GM23338 (cell line): ENCODE data around the gene PSMD4. TPM values are rescaled to one million over a fixed set of nuclear protein-coding genes. Genes with fewer than 3 reads are reported as not detected.

ENCODE experiments used
- ATAC-seq: fragments of 200-7000 bp; cut with Tn5 transposase; 3 replicates; pipeline ENCODE4 v1.9.1; 2020
- DNase-seq: peaks from one replicate; pipeline ENCODE4 v3.0.0-alpha.2; 2015; ENCODE audit warnings: low spot score
- H2AFZ ChIP-seq: fragments of 200-600 bp; sonication (generic); 2 replicates; pipeline ENCODE4 v1.8.0; 2016; ENCODE audit warnings: antibody characterized with exemption, mild to moderate bottlenecking, moderate library complexity
- H3F3A ChIP-seq: fragments of 200-600 bp; sonication (generic); replicated peaks from 2 replicates; pipeline ENCODE4 v1.8.0; 2017; ENCODE audit warnings: antibody characterized with exemption, mixed run types, low read depth
- H3K27ac ChIP-seq: fragments of 200-600 bp; sonication (generic); 2 replicates; pipeline ENCODE4 v1.6.1; 2016; ENCODE audit warnings: low read depth
- H3K27me3 ChIP-seq: fragments of 200-600 bp; sonication (generic); 2 replicates; pipeline ENCODE4 v1.8.0; 2016; ENCODE audit warnings: mild to moderate bottlenecking, mixed run types, moderate library complexity; ENCODE audit not compliant: insufficient read depth
- H3K36me3 ChIP-seq: fragments of 200-600 bp; sonication (generic); 2 replicates; pipeline ENCODE4 v1.8.0; 2016; ENCODE audit warnings: mild to moderate bottlenecking; ENCODE audit not compliant: insufficient read depth
- H3K4me1 ChIP-seq: fragments of 200-600 bp; sonication (generic); 2 replicates; pipeline ENCODE4 v1.8.0; 2016; ENCODE audit warnings: mild to moderate bottlenecking, moderate library complexity; ENCODE audit not compliant: insufficient read depth
- H3K4me2 ChIP-seq: fragments of 200-600 bp; sonication (generic); 2 replicates; pipeline ENCODE4 v1.7.1; 2017; ENCODE audit warnings: mixed run types
- H3K4me3 ChIP-seq: fragments of 200-600 bp; sonication (generic); 2 replicates; pipeline ENCODE4 v1.6.1; 2016; ENCODE audit warnings: mixed run types
- H3K79me2 ChIP-seq: fragments of 200-600 bp; sonication (generic); replicated peaks from 2 replicates; pipeline ENCODE4 v1.8.0; 2017; ENCODE audit warnings: mild to moderate bottlenecking; ENCODE audit not compliant: insufficient read depth
- H3K9me2 ChIP-seq: fragments of 200-600 bp; sonication (generic); 2 replicates; pipeline ENCODE4 v1.8.0; 2017; ENCODE audit not compliant: insufficient read depth
- H4K20me1 ChIP-seq: fragments of 200-600 bp; sonication (generic); replicated peaks from 2 replicates; pipeline ENCODE4 v1.8.0; 2017; ENCODE audit warnings: mild to moderate bottlenecking; ENCODE audit not compliant: insufficient read depth
- H3K27ac Mint-ChIP-seq: 2 replicates; pipeline ENCODE4 v1.8.0; 2020; ENCODE audit warnings: inconsistent platforms, mild to moderate bottlenecking, moderate library complexity, mixed read lengths
- H3K27me3 Mint-ChIP-seq: 3 replicates; pipeline ENCODE4 v1.8.0; 2022; ENCODE audit warnings: low read depth, mild to moderate bottlenecking, moderate library complexity, mixed read lengths, inconsistent platforms; ENCODE audit not compliant: insufficient read depth, poor library complexity
- H3K36me3 Mint-ChIP-seq: 3 replicates; pipeline ENCODE4 v1.8.0; 2021; ENCODE audit warnings: low read depth, mild to moderate bottlenecking, inconsistent platforms, moderate library complexity, mixed read lengths
- H3K4me1 Mint-ChIP-seq: 3 replicates; pipeline ENCODE4 v1.8.0; 2020; ENCODE audit warnings: mild to moderate bottlenecking, inconsistent platforms, mixed read lengths
- H3K4me3 Mint-ChIP-seq: 3 replicates; pipeline ENCODE4 v1.8.0; 2021; ENCODE audit warnings: moderate library complexity, mild to moderate bottlenecking, inconsistent platforms, mixed read lengths
- H3K9me3 Mint-ChIP-seq: 3 replicates; pipeline ENCODE4 v1.8.0; 2020; ENCODE audit warnings: moderate library complexity, mild to moderate bottlenecking, inconsistent platforms, mixed read lengths
- CREB1 ChIP-seq: fragments of 250-450 bp; sonication (Bioruptor Pico); IDR thresholded peaks from 2 replicates; pipeline ENCODE4 v1.5.0; 2020; ENCODE audit warnings: low read depth, mild to moderate bottlenecking, moderate library complexity
- EZH2 ChIP-seq: fragments of 200-600 bp; sonication (generic); IDR thresholded peaks from one replicate; pipeline ENCODE4 v1.8.0; 2017; ENCODE audit warnings: antibody characterized with exemption, mild to moderate bottlenecking, low read depth; ENCODE audit not compliant: unreplicated experiment
- EZH2phosphoT487 ChIP-seq: fragments of 200-600 bp; sonication (generic); IDR thresholded peaks from one replicate; pipeline ENCODE4 v1.8.1; 2018; ENCODE audit warnings: antibody characterized with exemption; ENCODE audit not compliant: unreplicated experiment
- JUNB ChIP-seq: IDR thresholded peaks from one replicate; pipeline ENCODE4 v1.6.1; 2016; ENCODE audit warnings: antibody characterized with exemption; ENCODE audit not compliant: unreplicated experiment
- NANOG ChIP-seq: IDR thresholded peaks from 2 replicates; pipeline ENCODE4 v1.6.1; 2016; ENCODE audit warnings: antibody characterized with exemption, borderline replicate concordance
- POLR2AphosphoS5 ChIP-seq: IDR thresholded peaks from 2 replicates; pipeline ENCODE4 v1.6.1; 2016; ENCODE audit warnings: antibody characterized with exemption, low read depth
- STAT1 ChIP-seq: IDR thresholded peaks from one replicate; pipeline ENCODE4 v1.6.1; 2016; ENCODE audit warnings: antibody characterized with exemption; ENCODE audit not compliant: unreplicated experiment
- ZNF114 ChIP-seq: fragments of 250-450 bp; sonication (Bioruptor Pico); IDR thresholded peaks from 2 replicates; pipeline ENCODE4 v1.5.0; 2020; ENCODE audit warnings: mild to moderate bottlenecking, moderate library complexity
- ZNF331 ChIP-seq: fragments of 250-450 bp; sonication (Bioruptor Pico); IDR thresholded peaks from 2 replicates; pipeline ENCODE4 v1.5.0; 2020; ENCODE audit warnings: low read depth, mild to moderate bottlenecking, moderate library complexity
- polyA plus RNA-seq: library from polyadenylated mRNA; unstranded; fragments of >200 nt; fragmentation: Nextera tagmentation; extraction: Ambion mirVana; gene quantifications from 2 replicates; pipeline ENCODE4 v1.2.1, GENCODE V29; 2016
- total RNA-seq: library from RNA; depleted of rRNA; stranded (reverse); fragments of >200 nt; shearing (Covaris generic); gene quantifications from 2 replicates; pipeline ENCODE4 v1.2.3, GENCODE V29; 2014
- TF ChIP-seq, protein P1 (sequence below), 2 experiments: fragments of 200-600 bp in 1 of 2; sonication (generic) in 1 of 2; conservative IDR thresholded peaks; 2 replicates each; pipeline versions ENCODE4 v1.5.1 to v1.6.1; 2016 to 2017; ENCODE audit warnings: antibody characterized with exemption in 2 of 2, low read depth in 2 of 2, mild to moderate bottlenecking in 2 of 2, moderate library complexity in 1 of 2
- TF ChIP-seq, protein P2 (sequence below): IDR thresholded peaks from 2 replicates; pipeline ENCODE4 v1.6.1; 2016; ENCODE audit warnings: antibody characterized with exemption
- TF ChIP-seq, protein P3 (sequence below): fragments of 250-450 bp; sonication (Bioruptor Pico); IDR thresholded peaks from 2 replicates; pipeline ENCODE4 v1.5.0; 2020; ENCODE audit warnings: mild to moderate bottlenecking, moderate library complexity
- TF ChIP-seq, protein P4 (sequence below): IDR thresholded peaks from one replicate; pipeline ENCODE4 v1.6.1; 2018; ENCODE audit warnings: antibody characterized with exemption; ENCODE audit not compliant: unreplicated experiment

Gene PSMD4
- total and polyA plus RNA-seq, 2 experiments from 2014 or later, result 171 to 235 TPM

DNA sequence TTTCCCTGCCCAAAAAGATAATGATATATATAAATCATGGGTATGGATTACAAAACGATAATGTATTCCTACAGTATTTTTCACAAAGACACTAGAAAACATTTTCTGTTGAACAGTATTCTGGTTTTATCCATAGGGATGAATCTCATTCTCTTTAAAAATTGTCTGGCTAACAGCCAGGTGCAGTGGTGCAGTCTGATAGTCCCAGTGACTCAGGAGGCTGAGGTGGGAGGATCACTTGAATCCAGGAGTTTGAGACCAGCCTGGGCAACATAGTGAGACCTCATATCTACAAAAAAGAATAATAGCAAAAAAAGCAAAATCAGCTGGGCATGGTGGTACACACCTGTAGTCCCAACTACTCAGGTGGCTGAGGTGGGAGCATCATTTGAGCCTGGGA lies 32.9 kb upstream of the PSMD4 start:
- Histone ChIP-seq H3K27ac (peak overlapping the region; percentile 51; the same call in 1 of the 2 replicates), H3K79me2 (peaks cover 87% of the 10 kb centered on the region), H3K36me3 (no peaks in the 10 kb centered on the region; the same call in 1 of the 2 replicates), H3K4me3 (no peak overlapping the region), H4K20me1 (peaks cover 32% of the 10 kb centered on the region), H2AFZ (no peak overlapping the region), H3K27me3 (no peaks in the 10 kb centered on the region), H3K4me2 (no peak overlapping the region), H3F3A (0 out of 2 replicates have a peak, but pooled peaks cover 5% of the 10 kb centered on the region), H3K4me1 (peaks cover 3% of the 10 kb centered on the region; the same call in 1 of the 2 replicates), H3K9me2 (no peaks in the 10 kb centered on the region)
- H3K9me3 Mint-ChIP-seq, result no peaks in the 10 kb centered on the region
- H3K27ac Mint-ChIP-seq, result no peak overlapping the region
- H3K27me3 Mint-ChIP-seq, result no peaks in the 10 kb centered on the region
- no peak for DNase-seq
- TF ChIP-seq, protein P1, sequence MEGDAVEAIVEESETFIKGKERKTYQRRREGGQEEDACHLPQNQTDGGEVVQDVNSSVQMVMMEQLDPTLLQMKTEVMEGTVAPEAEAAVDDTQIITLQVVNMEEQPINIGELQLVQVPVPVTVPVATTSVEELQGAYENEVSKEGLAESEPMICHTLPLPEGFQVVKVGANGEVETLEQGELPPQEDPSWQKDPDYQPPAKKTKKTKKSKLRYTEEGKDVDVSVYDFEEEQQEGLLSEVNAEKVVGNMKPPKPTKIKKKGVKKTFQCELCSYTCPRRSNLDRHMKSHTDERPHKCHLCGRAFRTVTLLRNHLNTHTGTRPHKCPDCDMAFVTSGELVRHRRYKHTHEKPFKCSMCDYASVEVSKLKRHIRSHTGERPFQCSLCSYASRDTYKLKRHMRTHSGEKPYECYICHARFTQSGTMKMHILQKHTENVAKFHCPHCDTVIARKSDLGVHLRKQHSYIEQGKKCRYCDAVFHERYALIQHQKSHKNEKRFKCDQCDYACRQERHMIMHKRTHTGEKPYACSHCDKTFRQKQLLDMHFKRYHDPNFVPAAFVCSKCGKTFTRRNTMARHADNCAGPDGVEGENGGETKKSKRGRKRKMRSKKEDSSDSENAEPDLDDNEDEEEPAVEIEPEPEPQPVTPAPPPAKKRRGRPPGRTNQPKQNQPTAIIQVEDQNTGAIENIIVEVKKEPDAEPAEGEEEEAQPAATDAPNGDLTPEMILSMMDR (conservative IDR thresholded peaks at IDR 0.05; ENCODE audit: low read depth in 2 of 2), result no peak
- TF ChIP-seq POLR2AphosphoS5 (no peak), NANOG (no peak), EZH2phosphoT487 (no peak), EZH2 (no peak), ZNF114 (CRISPR knock-in tag) (no peak), CREB1 (CRISPR knock-in tag) (no peak), JUNB (no peak), ZNF331 (CRISPR knock-in tag) (no peak), STAT1 (no peak)
- TF ChIP-seq, protein P2, sequence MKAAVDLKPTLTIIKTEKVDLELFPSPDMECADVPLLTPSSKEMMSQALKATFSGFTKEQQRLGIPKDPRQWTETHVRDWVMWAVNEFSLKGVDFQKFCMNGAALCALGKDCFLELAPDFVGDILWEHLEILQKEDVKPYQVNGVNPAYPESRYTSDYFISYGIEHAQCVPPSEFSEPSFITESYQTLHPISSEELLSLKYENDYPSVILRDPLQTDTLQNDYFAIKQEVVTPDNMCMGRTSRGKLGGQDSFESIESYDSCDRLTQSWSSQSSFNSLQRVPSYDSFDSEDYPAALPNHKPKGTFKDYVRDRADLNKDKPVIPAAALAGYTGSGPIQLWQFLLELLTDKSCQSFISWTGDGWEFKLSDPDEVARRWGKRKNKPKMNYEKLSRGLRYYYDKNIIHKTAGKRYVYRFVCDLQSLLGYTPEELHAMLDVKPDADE, result no peak
- TF ChIP-seq, protein P3, sequence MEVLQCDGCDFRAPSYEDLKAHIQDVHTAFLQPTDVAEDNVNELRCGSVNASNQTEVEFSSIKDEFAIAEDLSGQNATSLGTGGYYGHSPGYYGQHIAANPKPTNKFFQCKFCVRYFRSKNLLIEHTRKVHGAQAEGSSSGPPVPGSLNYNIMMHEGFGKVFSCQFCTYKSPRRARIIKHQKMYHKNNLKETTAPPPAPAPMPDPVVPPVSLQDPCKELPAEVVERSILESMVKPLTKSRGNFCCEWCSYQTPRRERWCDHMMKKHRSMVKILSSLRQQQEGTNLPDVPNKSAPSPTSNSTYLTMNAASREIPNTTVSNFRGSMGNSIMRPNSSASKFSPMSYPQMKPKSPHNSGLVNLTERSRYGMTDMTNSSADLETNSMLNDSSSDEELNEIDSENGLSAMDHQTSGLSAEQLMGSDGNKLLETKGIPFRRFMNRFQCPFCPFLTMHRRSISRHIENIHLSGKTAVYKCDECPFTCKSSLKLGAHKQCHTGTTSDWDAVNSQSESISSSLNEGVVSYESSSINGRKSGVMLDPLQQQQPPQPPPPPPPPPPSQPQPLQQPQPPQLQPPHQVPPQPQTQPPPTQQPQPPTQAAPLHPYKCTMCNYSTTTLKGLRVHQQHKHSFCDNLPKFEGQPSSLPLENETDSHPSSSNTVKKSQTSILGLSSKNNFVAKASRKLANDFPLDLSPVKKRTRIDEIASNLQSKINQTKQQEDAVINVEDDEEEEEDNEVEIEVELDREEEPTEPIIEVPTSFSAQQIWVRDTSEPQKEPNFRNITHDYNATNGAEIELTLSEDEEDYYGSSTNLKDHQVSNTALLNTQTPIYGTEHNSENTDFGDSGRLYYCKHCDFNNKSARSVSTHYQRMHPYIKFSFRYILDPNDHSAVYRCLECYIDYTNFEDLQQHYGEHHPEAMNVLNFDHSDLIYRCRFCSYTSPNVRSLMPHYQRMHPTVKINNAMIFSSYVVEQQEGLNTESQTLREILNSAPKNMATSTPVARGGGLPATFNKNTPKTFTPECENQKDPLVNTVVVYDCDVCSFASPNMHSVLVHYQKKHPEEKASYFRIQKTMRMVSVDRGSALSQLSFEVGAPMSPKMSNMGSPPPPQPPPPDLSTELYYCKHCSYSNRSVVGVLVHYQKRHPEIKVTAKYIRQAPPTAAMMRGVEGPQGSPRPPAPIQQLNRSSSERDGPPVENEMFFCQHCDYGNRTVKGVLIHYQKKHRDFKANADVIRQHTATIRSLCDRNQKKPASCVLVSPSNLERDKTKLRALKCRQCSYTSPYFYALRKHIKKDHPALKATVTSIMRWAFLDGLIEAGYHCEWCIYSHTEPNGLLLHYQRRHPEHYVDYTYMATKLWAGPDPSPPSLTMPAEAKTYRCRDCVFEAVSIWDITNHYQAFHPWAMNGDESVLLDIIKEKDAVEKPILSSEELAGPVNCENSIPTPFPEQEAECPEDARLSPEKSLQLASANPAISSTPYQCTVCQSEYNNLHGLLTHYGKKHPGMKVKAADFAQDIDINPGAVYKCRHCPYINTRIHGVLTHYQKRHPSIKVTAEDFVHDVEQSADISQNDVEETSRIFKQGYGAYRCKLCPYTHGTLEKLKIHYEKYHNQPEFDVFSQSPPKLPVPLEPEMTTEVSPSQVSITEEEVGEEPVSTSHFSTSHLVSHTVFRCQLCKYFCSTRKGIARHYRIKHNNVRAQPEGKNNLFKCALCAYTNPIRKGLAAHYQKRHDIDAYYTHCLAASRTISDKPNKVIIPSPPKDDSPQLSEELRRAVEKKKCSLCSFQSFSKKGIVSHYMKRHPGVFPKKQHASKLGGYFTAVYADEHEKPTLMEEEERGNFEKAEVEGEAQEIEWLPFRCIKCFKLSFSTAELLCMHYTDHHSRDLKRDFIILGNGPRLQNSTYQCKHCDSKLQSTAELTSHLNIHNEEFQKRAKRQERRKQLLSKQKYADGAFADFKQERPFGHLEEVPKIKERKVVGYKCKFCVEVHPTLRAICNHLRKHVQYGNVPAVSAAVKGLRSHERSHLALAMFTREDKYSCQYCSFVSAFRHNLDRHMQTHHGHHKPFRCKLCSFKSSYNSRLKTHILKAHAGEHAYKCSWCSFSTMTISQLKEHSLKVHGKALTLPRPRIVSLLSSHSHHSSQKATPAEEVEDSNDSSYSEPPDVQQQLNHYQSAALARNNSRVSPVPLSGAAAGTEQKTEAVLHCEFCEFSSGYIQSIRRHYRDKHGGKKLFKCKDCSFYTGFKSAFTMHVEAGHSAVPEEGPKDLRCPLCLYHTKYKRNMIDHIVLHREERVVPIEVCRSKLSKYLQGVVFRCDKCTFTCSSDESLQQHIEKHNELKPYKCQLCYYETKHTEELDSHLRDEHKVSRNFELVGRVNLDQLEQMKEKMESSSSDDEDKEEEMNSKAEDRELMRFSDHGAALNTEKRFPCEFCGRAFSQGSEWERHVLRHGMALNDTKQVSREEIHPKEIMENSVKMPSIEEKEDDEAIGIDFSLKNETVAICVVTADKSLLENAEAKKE (CRISPR knock-in tag), result no peak
- TF ChIP-seq, protein P4, sequence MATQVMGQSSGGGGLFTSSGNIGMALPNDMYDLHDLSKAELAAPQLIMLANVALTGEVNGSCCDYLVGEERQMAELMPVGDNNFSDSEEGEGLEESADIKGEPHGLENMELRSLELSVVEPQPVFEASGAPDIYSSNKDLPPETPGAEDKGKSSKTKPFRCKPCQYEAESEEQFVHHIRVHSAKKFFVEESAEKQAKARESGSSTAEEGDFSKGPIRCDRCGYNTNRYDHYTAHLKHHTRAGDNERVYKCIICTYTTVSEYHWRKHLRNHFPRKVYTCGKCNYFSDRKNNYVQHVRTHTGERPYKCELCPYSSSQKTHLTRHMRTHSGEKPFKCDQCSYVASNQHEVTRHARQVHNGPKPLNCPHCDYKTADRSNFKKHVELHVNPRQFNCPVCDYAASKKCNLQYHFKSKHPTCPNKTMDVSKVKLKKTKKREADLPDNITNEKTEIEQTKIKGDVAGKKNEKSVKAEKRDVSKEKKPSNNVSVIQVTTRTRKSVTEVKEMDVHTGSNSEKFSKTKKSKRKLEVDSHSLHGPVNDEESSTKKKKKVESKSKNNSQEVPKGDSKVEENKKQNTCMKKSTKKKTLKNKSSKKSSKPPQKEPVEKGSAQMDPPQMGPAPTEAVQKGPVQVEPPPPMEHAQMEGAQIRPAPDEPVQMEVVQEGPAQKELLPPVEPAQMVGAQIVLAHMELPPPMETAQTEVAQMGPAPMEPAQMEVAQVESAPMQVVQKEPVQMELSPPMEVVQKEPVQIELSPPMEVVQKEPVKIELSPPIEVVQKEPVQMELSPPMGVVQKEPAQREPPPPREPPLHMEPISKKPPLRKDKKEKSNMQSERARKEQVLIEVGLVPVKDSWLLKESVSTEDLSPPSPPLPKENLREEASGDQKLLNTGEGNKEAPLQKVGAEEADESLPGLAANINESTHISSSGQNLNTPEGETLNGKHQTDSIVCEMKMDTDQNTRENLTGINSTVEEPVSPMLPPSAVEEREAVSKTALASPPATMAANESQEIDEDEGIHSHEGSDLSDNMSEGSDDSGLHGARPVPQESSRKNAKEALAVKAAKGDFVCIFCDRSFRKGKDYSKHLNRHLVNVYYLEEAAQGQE, result no peak
- peaks cover 8% of the 10 kb centered on the region; the same call in 2 of the 3 replicates for H3K4me1 Mint-ChIP-seq
- H3K36me3 Mint-ChIP-seq, result peaks cover 27% of the 10 kb centered on the region
- ATAC-seq, result no peak
- no peak overlapping the region for H3K4me3 Mint-ChIP-seq
